HG02938 (cell line): Measurements from ENCODE around the gene PPP2R2C.

Source experiments
- ATAC-seq: cut with Tn5 transposase; IDR thresholded peaks from one replicate; pipeline ENCODE4 v1.9.1; 2021; ENCODE audit warnings: mild to moderate bottlenecking, moderate library complexity; ENCODE audit not compliant: unreplicated experiment

Gene PPP2R2C

DNA sequence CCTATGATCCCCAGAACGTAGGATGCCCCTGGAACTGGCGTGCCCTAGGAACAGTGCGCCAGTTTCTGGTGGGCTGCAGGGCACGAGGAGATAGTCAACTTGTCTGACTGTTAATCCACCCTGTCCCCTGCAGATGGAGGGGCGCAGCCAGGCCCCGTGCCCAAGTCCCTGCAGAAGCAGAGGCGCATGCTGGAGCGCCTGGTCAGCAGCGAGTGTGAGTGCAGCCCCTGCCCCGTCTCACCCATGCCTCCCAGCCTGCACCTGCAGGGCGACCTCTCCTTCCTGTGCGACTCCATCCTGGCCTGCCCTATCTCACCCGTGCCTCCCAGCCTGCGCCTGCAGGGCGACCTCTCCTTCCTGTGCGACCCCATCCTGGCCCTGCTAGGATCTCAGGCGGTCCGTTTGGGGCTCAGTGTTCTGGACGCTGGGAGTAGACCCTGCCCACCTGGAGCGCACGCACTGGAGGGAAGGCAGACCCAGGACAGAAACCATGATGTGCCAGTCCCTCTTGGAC is 180.6 kb downstream of the PPP2R2C start:
- no peak for ATAC-seq

GRCh38 chr4:6290769-6291547 is 181.5 kb downstream of the PPP2R2C start:
- ATAC-seq = no peak

DNA sequence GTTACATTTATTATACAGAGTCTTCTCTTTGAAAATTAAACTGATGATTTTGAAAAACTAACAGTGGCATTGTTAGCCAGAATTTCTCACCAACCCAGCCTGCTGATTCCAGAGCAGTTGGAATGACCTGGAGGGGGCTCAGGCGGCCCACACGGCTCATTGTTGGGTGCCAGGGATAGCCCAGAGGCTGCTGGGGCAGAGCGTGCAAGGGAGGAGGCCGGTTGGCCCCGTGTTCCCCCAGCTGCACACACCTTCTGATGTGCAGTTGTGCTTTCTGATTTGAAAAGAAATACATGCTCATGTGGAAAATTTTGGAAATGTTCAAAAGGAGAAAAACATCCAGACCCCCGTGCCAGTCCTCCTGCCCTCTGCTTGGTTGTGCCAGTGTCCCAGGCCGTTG is 182.2 kb downstream of the PPP2R2C start:
- ATAC-seq = no peak

GRCh38 chr4:6288871-6289270 is 183.5 kb downstream of the PPP2R2C start:
- no peak for ATAC-seq

DNA sequence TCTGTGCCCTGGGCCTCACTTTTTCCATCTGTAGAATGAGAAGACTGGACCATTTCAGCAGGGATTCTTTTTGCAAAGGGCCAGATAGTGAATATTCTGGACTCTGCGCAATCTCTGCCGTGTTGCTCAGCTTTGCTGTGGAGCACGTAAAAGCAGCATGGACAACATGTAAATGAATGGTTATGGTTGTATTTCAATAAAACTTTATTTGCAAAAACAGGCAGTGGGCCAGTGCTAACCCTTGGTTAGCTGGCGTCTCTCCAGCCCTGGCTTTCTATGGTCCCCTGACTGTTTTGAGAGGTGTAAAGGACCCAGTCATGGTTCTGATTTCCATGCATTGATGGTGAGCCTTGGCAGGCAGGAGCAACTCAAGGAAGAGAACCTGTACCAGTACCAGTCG is 184.1 kb downstream of the PPP2R2C start:
- no peak for ATAC-seq

- ATAC-seq = no peak
Observed at GRCh38 chr4:6287017-6287788, 185.2 kb downstream of the PPP2R2C start.

GRCh38 chr4:6283282-6283681 is 189.1 kb downstream of the PPP2R2C start:
- ATAC-seq = no peak

DNA sequence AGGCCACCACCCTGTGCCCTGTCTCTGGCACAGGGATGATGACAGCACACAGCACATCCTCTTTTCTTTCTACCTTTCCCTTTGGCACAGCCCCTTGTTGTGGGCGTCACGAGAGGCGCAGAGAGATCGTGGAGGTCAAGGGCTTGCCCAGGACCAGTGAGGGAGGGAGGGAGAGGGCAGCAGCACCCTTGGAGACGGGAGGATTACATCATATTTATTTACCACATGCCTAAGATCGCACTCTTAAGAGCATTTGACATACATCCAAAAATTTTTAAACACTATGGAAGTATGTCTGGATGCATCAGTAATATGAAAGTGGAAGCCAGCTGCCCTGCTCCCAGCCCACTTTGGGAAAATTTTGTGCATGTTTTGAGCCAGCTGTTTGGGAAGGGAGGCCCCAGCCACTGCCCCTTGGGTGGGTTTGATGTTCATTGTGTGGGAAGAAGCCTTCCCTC is 190.1 kb downstream of the PPP2R2C start:
- no peak for ATAC-seq

- ATAC-seq = no peak
Observed at GRCh38 chr4:6281436-6282313, 190.7 kb downstream of the PPP2R2C start.

DNA sequence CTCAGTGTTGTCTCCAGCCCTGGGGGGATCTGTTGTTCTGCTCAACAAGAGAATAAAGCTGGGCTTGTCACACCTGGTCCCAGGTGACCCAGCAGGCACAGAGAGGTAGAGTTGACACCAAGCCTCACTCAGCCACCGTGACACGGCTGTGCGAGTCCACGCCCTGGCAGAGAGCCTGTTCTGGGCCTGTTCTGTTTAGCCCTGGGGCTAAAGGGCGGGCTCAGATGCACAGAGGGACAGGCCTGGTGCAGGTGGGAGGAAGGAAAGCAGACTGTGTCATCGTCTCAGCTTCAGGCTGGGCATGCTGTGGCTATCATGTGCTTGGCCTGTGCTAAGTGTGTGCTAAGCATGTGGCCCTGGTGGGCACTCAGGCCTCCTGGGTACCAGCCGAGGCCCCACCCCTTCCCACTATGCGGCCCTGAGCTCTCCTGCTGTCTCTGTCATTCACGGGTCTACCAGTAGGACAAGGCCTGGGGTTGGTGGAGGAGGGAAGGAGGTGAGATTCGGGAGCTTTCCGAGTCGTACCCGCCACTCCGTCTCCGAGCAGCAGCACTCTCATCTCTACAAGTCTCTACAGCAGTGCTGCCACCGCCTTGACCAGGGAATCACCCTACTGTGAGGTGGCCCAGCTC is 191.9 kb downstream of the PPP2R2C start:
- no peak for ATAC-seq

GRCh38 chr4:6279582-6280289 is 192.7 kb downstream of the PPP2R2C start:
- no peak for ATAC-seq

GRCh38 chr4:6278801-6279197 is 193.6 kb downstream of the PPP2R2C start:
- ATAC-seq = peak; percentile 98

- no peak for ATAC-seq
Observed at GRCh38 chr4:6277935-6278800, 194.2 kb downstream of the PPP2R2C start.

- ATAC-seq = no peak
Observed at GRCh38 chr4:6277139-6277802, 195.1 kb downstream of the PPP2R2C start.

DNA sequence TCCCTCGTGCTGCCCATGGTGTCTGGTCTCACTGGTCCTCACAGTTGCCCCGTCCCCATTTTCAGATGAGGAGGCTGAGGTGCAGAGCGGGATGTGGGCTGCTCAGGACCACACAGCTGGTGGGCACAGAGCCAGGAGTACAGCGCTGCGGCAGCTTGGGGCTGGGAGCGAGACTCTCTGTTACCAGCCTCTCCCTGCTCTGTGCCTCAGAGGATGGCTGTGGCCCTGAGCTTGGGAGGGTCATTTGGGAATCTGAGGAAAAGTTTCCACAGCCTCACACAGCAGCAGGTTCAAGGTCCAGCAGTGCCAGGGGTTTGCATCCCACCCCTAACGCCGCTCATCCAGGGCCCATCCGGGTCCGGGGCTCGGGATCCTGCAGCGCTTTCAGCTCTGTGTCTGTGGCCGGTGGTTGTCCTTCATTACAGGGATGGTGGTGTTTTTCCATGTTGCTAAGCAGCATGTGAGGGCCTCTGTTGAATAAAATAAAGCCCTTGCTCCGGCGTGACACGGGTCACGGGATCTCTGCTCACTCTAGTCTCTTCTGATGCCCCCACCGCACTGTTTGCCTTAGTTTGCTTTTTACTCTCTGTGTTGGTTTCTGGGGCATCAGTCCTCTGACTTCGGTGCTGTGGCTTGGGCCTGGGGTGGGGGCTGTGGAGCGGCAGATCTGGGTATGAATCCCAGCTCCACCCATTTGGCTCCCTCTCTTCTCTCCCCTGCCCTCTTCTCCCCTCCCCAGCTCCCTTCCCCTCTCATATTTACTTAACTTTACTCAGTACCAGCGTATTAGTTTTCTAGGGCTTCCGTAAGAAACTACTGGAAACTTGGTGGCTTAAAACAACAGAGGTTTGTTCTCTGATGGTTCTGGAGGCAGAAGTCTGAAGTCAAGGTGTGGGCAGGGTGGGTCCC is 196.3 kb downstream of the PPP2R2C start:
- no peak for ATAC-seq

DNA sequence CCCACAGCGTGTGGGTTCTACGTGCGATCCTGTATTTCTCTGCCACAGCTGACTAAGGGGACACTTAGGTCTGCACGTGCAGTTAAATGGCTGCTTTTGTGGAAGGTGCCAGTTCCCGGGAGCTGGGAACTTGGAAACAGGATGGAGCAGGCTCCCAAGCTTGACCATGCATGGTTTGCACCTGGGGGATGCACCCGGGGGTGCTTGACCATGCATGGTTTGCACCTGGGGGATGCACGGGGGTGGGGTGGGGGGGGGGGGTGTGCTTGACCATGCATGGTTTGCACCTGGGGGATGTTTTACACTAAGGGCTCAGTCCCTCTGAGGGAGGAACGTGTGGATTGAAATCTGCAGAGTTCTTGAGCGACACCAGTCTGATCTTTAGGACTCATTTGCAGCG is 197.1 kb downstream of the PPP2R2C start:
- no peak for ATAC-seq

GRCh38 chr4:6273661-6273990 is 198.8 kb downstream of the PPP2R2C start:
- ATAC-seq = no peak
